Activated CD4-positive, alpha-beta T cell treated with anti-CD3 and anti-CD28 coated beads for 24 hours (primary cell): ENCODE measurements around the gene SH3BP2.

Source experiments
- DNase-seq, 2 donors: peaks; one replicate each; pipeline ENCODE4 v3.0.0-alpha.2; 2020; ENCODE audit warnings: low read depth in 2 of 2

Gene SH3BP2

GRCh38 chr4:2803624-2804448 is 11.0 kb downstream of the SH3BP2 start:
- no peak for DNase-seq

GRCh38 chr4:2804449-2804972 is 11.6 kb downstream of the SH3BP2 start:
- DNase-seq, result no peak

- no peak for DNase-seq
These were observed 12.2 kb downstream of the SH3BP2 start for GRCh38 chr4:2804973-2805501.

GRCh38 chr4:2805712-2806389 is 13.0 kb downstream of the SH3BP2 start:
- no peak for DNase-seq

- no peak for DNase-seq
These were observed 13.8 kb downstream of the SH3BP2 start for GRCh38 chr4:2806390-2807355.

GRCh38 chr4:2807571-2807970 is 14.7 kb downstream of the SH3BP2 start:
- no peak for DNase-seq

- no peak for DNase-seq
These were observed 15.1 kb downstream of the SH3BP2 start for GRCh38 chr4:2808001-2808400.

- DNase-seq, result no peak
These were observed 16.8 kb downstream of the SH3BP2 start for GRCh38 chr4:2809610-2810180.

GRCh38 chr4:2810388-2810787 is 17.5 kb downstream of the SH3BP2 start:
- no peak for DNase-seq

- peak in 1 of 2 donors; percentile 51 for DNase-seq
These were observed 19.1 kb downstream of the SH3BP2 start for GRCh38 chr4:2811830-2812611.

GRCh38 chr4:2812612-2813354 is 19.9 kb downstream of the SH3BP2 start:
- no peak for DNase-seq

GRCh38 chr4:2813446-2814405 is 20.8 kb downstream of the SH3BP2 start:
- DNase-seq, result no peak

GRCh38 chr4:2814627-2815270 is 21.9 kb downstream of the SH3BP2 start:
- no peak for DNase-seq

GRCh38 chr4:2816401-2816954 is 23.6 kb downstream of the SH3BP2 start:
- no peak for DNase-seq

- DNase-seq, result no peak
These were observed 24.3 kb downstream of the SH3BP2 start for GRCh38 chr4:2817137-2817536.

GRCh38 chr4:2817701-2818350 is 24.9 kb downstream of the SH3BP2 start:
- DNase-seq, result no peak

- no peak for DNase-seq
These were observed 25.6 kb downstream of the SH3BP2 start for GRCh38 chr4:2818351-2818939.
